Measurements from ENCODE around the gene SLC17A8.
"Not testable (repeated sequence)": the region's sequence is repeated elsewhere in the genome, so short reads cannot be mapped to it uniquely, and the experiment has no call there.

SLC17A8 gene

DNA sequence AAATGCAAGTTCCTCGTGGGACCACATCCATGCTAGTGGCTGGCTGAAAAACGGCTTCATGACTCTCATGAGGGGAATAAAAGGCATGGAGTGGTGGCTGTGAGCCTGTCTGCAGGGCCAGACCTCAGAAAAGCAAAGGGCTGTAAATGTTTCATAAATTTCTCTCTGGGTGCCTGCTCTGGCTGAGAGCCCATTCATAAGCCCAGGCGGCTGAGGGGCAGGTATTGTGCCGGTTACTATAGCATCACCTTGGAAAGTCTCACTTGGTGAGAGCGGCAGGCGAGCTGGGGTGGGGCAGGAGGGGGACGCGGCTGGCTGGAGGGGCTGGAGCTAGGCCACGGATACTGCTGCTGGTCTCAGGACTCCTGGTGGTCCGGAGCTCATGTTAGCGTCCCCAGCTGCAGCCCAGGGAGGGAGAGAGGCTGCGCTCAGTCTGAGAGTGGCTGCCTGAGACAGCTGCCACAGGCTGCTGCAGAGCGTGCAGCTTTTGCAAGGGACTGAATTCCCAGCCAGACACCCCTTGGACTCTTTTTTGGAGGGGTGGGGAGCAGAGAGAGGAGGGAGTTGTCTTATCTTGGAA lies at the start of gene SLC17A8:
Gene SLC17A8, plus strand, starts transcription at position 431 of the 580 bp plus-strand sequence. CDS start 318 bp downstream, outside the sequence.
- DNase-seq (ENCODE audit: low spot score), result no peak

DNA sequence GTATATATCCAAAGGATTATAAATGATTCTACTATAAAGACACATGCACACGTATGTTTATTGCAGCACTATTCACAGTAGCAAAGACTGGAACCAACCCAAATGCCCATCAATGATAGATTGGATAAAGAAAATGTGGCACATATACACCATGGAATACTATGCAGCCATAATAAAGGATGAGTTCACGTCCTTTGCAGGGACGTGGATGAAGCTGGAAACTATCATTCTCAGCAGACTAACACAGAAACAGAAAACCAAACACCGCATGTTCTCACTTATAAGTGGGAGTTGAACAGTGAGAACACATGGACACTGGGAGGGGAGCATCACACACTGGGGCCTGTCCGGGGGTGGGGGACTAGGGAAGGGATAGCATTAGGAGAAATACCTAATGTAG lies 48.7 kb upstream of the SLC17A8 start:
- not testable (repeated sequence) for DNase-seq (ENCODE audit: low spot score)

DNA sequence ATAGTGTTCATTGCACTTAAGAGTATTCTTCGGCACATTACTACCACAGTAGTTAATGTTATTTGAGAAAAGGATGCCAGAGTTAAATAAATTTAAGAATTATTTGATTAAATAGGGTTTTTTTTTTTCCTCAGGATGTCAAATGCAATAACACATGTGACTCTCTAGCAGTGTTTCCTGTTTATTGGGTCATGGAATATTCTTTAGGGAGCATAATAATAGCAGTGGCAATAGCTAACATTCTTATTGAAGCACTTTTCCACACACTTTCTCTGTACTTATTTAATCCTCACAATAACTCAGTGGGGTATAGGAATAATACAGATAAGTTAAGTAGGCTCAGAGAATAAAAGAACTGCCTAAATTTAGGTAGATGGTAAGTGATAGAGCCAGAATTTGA lies 45.6 kb upstream of the SLC17A8 start:
- DNase-seq (ENCODE audit: low spot score), result no peak

DNA sequence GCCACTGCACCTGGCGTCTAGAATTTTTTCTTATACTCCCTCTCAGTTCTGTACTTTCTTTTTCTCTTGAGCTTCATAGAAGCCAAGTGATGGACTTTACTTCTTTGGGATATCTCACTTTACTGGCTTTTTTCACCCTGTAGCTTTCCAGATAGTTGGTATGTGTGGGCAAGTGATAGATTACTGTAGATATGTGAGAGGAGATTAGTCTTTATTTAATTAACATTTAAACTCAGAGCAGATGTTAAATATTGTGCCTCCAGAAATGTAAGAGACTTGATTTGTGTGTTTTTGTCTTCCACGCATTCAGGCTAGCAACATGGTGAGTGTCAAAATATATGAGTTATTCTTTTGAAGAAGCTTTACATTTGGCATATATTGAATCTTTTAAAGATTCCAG lies 39.5 kb upstream of the SLC17A8 start:
- DNase-seq (ENCODE audit: low spot score), result no peak

DNA sequence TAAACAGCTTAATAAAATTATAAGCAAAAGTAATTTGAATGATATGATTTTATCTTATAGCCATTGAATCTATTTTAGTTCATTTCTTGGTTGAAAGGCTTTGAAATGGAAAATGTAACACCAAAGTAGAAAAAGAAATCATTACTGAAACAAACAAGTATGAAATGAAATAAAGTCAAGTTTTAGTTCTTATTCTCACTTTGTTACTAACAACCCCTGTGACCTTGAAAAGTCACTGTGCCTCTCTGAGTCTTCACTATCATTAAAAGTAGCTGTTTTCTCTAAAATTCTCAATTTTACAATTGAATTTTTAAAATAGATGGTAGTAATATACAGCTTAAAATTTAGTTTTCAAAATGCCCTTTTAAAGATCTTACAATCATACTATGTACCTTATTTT lies 32.4 kb upstream of the SLC17A8 start:
- no peak for DNase-seq (ENCODE audit: low spot score)

DNA sequence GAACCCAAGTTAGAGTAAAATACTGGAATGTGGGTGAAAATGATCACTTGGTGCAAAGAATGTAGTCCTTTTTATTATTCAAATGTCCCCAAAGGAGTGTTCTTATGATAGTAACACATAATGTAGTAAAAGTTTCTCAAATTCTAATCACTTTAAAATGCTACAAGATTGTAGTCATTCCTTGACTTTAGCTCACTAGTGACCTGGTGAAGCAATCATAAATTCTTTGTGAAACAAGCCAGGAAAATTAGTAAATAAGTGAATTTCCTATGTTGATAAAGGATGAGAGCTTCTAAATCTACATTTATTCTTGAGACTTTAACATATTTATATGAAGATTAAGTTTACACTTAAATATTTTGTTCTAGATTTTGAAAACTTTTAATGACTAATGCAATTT lies 30.7 kb upstream of the SLC17A8 start:
- no peak for DNase-seq (ENCODE audit: low spot score)

DNA sequence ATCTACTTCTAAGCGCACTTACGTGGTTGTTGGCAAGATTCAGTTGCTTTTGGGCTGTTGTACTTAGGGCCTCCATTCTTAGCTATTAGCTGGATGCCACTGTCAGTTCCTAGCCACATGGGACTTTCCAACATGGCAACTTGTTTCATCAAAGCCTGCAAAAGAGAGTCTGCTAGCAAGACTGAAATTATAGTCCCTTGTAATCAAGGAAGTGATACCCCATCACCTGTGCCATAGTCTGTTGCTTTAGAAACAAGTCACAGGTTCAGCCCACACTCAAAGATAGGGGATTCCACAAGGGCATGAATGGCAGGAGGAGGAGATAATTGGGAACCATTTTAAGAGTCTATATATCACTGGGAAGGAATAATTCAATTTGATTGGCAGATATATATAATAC lies 27.1 kb upstream of the SLC17A8 start:
- no peak for DNase-seq (ENCODE audit: low spot score)

DNA sequence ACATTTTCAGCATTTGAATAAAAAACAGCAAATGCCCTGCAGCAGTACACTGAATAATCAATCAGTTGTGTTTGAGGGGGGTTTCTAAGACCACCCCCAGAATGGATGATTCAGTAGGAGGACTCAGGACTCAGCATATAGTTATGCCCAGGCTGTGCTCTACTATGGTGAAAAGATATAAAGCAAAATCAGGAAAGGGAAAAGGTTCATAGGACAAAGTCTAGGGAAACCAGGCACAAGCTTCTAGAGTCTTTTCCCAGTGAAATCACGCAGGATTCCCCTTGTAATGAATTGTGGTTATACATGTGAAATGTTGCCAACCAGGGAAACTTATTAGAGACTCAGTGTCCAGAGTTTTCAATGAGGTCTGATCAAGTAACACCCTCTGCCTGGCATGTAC lies 25.0 kb upstream of the SLC17A8 start:
- DNase-seq (ENCODE audit: low spot score), result no peak

DNA sequence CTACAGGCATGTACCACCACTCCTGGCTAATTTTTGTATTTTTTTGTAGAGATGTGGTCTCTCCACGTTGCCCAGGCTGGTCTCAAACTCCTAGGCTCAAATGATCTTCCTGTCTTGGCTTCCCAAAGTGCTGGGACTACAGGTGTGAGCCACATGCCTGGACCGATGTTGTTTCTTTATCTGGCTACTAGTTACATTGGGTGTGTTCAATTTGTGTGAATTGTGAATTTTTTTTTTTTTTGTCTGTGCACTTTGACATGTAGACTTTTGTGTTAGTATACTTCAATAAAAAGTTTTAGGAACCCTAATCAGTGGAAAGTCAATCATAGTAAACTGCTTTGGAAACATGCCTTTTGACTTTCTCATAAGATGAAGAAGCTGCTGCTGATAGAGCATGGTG lies 24.0 kb upstream of the SLC17A8 start:
- DNase-seq (ENCODE audit: low spot score), result no peak

DNA sequence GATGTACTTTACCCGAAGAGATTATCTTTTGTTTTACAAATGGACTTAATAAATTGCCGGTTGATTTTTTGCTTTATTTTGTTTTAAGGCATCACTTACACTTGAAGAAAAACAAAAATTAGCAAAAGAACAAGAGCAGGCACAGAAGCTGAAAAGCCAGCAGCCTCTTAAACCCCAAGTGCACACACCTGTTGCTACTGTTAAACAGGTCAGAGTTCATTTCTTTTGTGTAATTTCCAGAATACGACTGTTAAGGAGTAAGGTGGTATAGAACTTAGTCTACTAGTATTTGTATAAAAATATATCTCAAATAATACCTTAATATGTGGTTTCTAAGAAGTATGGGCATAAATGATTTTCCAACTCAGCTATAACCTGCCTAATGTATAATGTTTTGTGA lies 19.6 kb upstream of the SLC17A8 start:
- no peak for DNase-seq (ENCODE audit: low spot score)

DNA sequence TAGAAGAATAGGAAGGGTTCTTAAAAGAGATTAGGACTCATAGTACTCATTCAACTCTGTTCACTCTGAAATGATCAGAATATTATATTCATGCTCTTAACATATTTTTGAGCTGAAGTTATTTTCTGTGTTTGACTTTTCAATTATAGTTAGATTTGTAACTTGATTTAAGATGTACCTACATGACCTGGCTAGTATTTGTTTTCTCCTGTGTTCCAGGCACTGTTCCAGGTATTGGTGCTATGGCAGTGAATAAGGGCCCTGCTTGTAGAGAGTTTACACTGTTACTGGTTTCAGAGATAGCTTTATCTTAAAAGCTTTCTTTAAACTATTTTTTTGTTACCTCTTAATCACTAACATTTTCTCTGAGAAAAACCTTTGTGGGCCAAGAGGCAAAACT lies 19.1 kb upstream of the SLC17A8 start:
- DNase-seq (ENCODE audit: low spot score), result no peak

DNA sequence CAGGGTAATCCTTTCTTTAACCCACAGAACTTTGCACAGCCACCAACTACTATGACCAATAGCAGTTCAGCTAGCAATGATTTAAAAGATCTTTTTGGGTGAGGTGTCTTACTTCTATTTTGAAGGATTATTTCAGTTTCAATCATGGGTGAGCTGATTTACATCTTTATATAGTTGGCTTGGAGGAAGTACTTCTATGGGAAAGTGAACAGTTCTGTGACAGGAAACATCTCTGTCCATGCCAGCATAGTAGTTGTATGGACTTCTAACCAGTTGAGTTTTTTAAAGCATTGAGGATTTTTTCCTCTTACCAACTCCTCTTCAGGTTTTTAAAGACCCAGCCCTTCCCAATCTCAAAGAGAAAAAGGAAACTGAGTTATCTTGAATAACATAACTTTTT lies 17.8 kb upstream of the SLC17A8 start:
- DNase-seq (ENCODE audit: low spot score), result no peak

DNA sequence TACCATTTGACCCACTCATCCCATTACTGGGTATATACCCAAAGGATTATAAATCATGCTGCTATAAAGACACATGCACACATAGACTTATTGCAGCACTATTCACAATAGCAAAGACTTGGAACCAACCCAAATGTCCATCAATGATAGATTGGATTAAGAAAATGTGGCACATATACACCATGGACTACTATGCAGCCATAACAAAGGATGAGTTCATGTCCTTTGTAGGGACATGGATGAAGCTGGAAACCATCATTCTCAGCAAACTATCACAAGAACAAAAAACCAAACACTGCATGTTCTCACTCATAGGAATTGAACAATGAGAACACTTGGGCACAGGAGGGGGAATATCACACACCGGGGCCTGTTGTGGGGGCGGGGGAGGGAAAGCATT lies 14.0 kb upstream of the SLC17A8 start:
- not testable (repeated sequence) for DNase-seq (ENCODE audit: low spot score)

DNA sequence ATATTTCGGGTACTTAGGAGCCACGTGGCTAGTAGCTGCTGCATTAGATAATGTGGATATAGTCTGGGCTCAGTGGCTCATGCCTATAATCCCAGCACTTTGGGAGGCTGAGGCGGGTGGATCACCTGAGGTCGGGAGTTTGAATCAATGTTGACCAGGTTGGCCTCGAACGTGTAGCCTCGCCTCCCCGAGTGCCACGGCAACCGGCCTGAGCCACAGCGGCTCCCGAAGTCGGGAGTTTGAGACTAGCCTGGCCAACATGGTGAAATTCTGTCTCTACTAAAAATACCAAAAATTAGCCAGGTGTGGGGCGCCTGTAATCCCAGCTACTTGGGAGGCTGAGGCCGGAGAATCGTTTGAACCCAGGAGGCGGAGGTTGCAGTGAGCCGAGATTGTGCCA lies 12.5 kb upstream of the SLC17A8 start:
- not testable (repeated sequence) for DNase-seq (ENCODE audit: low spot score)

DNA sequence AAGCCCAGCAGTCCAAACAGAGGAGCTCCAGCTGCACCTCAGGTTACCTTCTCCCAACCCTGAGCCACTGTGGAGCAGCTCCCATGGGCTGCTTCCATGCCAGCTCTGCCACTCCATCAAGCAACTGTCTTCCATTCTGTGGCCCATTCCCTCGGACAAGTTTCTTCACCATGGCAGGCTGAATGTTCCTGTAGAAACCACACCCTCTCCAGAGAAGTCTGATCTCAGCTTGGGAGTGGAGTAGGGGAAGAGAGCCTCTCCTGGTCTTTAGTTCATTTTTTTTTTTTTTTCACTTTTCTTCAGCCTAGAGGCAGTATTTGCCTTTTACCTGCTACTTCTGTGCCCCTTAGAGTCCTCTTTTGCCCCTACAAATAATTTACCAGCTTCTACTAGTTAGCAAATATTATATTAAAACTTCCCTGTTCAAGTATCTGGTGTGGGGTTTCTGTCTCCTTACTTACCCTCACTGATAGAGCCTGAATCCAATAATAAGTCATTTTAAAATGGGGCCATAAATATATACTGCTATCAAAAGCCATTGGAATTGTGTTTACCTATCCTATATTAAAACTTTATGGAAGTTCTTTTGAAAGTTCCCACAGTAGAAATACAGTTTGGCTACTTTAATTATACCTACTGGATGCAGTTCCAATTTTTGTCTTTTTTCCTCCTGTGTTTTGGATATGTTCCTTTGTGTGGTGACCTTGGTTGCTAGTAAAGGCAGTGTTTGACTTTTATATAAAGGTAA lies 11.7 kb upstream of the SLC17A8 start:
- DNase-seq (ENCODE audit: low spot score), result no peak

DNA sequence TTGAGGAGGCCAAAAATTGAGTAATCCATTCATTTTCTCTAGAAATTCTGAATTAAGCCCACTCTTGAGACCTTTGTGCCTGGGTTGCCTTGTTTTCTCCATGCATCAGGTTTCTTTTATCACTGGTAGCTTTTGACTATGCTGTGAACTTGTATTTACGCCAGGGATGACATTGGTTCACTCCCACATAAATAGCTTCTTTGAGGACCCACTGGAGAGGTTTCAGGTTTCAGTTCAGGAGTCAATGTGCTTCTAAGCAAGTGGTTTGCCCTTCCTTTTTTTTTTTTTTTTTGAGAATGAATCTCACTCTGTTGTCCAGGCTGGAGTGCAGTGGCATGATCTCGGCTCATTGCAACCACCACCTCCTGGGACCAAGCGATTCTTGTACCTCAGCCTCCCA lies 10.2 kb upstream of the SLC17A8 start:
- DNase-seq (ENCODE audit: low spot score), result no peak

DNA sequence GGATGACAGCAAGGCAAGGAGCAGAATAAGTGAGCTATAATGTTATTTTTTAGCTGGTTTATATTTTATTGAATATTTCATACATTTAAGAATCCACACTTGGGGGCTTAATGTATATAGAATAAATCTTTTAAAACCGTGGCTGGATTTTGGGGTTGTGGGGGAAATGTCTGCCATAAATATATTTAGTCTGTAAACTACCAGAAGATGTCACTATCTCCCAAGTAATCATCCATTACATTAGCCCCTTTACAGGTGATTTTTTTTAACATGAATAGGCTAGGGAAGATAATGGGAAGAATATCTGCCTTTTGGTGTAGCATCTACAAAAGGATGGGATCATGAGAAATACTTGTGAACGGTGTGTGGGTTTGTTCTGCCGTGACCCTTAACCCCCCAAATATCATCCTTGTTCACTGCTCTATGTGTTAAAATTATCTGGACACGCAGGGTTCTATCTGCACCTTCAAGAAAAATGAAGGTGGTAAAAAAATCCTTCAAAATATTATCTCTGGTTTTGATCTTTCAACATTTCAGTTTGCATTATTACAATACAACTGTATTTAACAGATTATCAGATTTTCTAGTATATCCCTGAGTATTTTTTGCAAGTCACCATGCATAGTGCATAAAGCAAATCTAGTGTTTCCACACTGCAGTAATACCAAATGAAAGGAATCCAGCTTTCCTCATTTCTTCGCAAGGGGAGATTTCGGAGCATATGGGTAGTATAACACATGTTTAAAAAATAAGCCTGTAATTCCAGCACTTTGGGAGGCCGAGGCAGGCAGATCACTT lies 8.0 kb upstream of the SLC17A8 start:
- peak; percentile 40 for DNase-seq (ENCODE audit: low spot score)

DNA sequence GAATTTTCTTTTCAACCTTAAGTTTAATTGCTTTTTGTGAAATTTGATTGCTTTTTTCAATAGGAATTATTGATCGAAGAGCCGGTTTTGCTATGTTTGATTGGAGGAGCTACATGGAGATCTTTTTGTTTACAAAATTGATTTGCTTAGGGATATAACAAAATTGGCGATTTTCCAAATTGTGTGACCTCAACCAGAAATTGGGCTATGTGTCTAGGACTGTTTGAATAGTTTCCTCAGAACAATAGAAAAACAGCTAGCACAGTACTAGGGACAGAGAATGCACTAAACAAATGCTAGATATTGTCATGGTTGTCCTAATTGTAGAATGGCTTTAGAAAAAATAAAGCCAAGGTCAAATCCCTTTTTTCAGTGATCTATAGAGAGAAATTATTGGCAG lies 2.4 kb downstream of the SLC17A8 start:
- no peak for DNase-seq (ENCODE audit: low spot score)

DNA sequence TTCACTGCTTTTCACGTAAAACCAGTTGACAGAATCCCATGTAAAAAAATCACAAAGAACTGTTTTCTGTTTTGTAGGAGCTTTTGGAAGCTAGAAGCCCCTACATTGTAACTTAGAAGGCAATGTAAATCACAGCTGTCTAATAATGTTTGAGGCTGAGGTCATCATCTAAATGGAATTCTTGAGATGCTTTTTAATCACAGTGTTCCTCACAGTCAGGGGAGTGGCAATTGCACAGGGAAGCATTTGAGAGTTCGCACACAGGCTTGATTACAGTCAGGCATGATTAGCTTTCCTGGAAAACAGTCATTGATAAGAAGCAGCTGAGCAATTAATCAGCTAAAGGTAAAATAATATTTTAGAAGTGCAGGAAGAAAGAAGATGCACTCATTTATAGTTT lies 2.9 kb downstream of the SLC17A8 start:
- no peak for DNase-seq (ENCODE audit: low spot score)

DNA sequence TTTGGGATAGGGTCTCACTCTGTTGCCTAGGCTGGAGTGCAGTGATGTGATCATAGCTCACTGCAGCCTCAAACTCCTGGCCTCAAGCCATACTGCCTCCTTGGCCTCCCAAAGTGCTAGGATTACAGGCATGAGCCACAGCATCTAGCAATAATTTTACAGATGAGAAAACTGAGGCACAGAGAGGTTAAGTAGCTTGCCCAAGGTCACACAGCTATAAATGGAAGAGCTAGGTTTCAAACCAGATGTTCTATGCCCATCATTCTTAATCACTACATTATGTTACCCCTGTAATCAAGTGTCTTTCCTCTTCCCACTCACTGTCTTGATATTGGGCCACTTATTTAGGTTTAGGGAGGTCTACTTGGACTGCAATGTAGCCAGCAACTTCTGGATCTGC lies 3.6 kb downstream of the SLC17A8 start:
- DNase-seq (ENCODE audit: low spot score), result no peak

DNA sequence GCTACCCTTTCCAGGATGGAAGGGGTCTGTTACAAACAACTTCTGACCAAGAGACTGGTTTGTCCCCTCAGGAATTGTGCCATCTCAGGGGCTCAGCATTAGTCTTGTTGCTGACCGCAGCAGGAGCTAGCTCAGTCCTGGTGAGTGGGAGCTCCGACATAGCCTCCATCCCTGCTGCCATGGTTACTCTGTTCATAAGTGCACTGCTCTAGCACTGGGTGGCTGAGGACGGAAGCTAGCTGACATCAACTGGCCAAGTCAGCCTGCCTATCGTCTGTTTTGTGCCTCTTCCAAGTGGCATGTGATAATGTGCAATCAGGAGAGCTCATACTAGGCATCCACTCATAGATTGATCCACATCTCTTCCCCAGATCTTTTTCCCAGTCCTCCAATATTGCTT lies 7.5 kb downstream of the SLC17A8 start:
- DNase-seq (ENCODE audit: low spot score), result no peak

DNA sequence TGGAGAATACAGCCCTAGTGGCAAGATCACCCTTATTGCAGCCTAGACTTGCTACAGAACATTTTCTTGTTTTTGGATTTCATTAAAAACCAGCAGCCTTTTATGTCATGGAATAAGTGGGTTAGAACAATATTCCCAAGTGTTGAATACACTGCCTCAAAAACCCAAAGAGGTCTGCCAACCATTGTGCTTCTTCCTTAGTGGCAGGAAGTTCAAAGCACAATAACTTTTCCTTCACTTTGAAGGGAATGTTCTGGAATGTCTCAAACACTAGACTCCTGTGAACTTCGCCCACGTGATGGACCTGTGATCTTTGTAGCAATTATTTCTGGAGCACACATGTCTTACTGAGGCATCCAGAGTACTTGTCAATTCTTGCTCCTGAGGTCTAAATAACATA lies 8.5 kb downstream of the SLC17A8 start:
- no peak for DNase-seq (ENCODE audit: low spot score)

DNA sequence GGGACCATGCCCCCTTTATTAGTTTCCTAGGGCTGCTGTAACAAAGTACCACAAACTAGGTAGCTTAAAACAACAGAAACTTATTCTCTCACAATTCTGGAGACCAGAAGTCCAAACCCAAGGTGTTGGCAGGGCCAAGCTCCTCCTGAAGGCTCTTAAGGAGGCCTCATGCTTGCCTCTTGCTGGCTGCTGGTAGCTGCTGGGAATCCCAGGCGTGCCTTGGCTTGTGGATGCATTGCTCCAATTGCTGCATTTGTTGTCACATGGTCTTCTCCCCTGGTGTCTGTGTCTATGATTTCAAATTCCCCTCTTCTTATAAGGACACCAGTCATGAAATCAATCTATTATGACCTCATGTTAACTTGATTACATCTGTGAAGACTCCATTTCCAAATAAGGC lies 11.2 kb downstream of the SLC17A8 start:
- DNase-seq (ENCODE audit: low spot score), result no peak
